ENCODE data around the gene EVL.
A peak's percentile ranks its signal among the peaks of the same experiment; 100 is the strongest.

The EVL gene

GRCh38 chr14:100142073-100143040 is 77.1 kb downstream of the EVL start:
- Histone ChIP-seq H3K27ac (replicated peaks) (peak overlapping the region; percentile 25; the same call in 1 of the 2 replicates), H3K4me3 (replicated peaks; ENCODE audit: insufficient read depth, low read length) (no peak overlapping the region), H3K27me3 (ENCODE audit: insufficient read depth, poor library complexity, severe bottlenecking) (no peaks in the 10 kb centered on the region)
- DNase-seq (ENCODE audit: low read depth in 1 of 2, low spot score in 1 of 2): peak in 1 of 2 experiments; percentile 33
- TF ChIP-seq SPI1 (IDR thresholded peaks at IDR 0.05; ENCODE audit: borderline replicate concordance, low read depth) (peak; percentile 19; the same call in 1 of the 2 replicates), CTCF (IDR thresholded peaks at IDR 0.05; ENCODE audit: insufficient read depth, low read length) (no peak), POLR2AphosphoS5 (IDR thresholded peaks at IDR 0.05; ENCODE audit: low read depth) (peak; percentile 14; the same call in 1 of the 2 replicates)

- H3K4me3 ChIP-seq (replicated peaks; ENCODE audit: insufficient read depth, low read length): no peak overlapping the region
- H3K27me3 ChIP-seq (ENCODE audit: insufficient read depth, poor library complexity, severe bottlenecking): no peaks in the 10 kb centered on the region
- no peak overlapping the region for H3K27ac ChIP-seq (replicated peaks)
- no peak for TF ChIP-seq CTCF (IDR thresholded peaks at IDR 0.05; ENCODE audit: insufficient read depth, low read length)
- no peak for TF ChIP-seq POLR2AphosphoS5 (IDR thresholded peaks at IDR 0.05; ENCODE audit: low read depth)
- TF ChIP-seq SPI1 (IDR thresholded peaks at IDR 0.05; ENCODE audit: borderline replicate concordance, low read depth): no peak
- no peak for TF ChIP-seq GABPA (IDR thresholded peaks at IDR 0.05; ENCODE audit: low read depth)
- no peak for TF ChIP-seq REST (IDR thresholded peaks at IDR 0.05; ENCODE audit: insufficient replicate concordance, low read depth)
- DNase-seq (ENCODE audit: low read depth in 1 of 2, low spot score in 1 of 2): no peak
Observed at GRCh38 chr14:100143523-100143922, 78.3 kb downstream of the EVL start.

GRCh38 chr14:100143934-100144333 is 78.7 kb downstream of the EVL start:
- Histone ChIP-seq H3K4me3 (replicated peaks; ENCODE audit: insufficient read depth, low read length) (no peak overlapping the region), H3K27me3 (ENCODE audit: insufficient read depth, poor library complexity, severe bottlenecking) (no peaks in the 10 kb centered on the region), H3K27ac (replicated peaks) (no peak overlapping the region)
- DNase-seq (ENCODE audit: low read depth in 1 of 2, low spot score in 1 of 2): no peak
- TF ChIP-seq GABPA (IDR thresholded peaks at IDR 0.05; ENCODE audit: low read depth) (no peak), CTCF (IDR thresholded peaks at IDR 0.05; ENCODE audit: insufficient read depth, low read length) (no peak), REST (IDR thresholded peaks at IDR 0.05; ENCODE audit: insufficient replicate concordance, low read depth) (no peak), SPI1 (IDR thresholded peaks at IDR 0.05; ENCODE audit: borderline replicate concordance, low read depth) (no peak)

All from HL-60 (cell line).